Pancreas (tissue), 10 donors: ENCODE data around the gene AXDND1. TPM values are rescaled to one million over a fixed set of nuclear protein-coding genes. Genes with fewer than 3 reads are reported as not detected.
"Not testable (repeated sequence)": the region's sequence is repeated elsewhere in the genome, so short reads cannot be mapped to it uniquely, and the experiment has no call there.

Experiments used
- ATAC-seq, 4 donors: fragments of 200-7000 bp; cut with Tn5 transposase; one replicate each; pipeline versions ENCODE4 v1.8.0 to v1.9.1; 2020; ENCODE audit warnings: mild to moderate bottlenecking in 4 of 4, moderate library complexity in 4 of 4
- DNase-seq, 6 donors: peaks; one replicate each; pipeline ENCODE4 v3.0.0-alpha.2; 2020
- FAIRE-seq: peaks from 2 replicates; lab custom pipeline; 2012; peaks lifted over from hg19 to GRCh38; lab: Jason Lieb, UNC
- H3K27ac ChIP-seq, 4 donors: fragments of 200-600 bp; sonication (generic); 1 replicate in 3 of 4; 2 replicates in 1 of 4; pipeline versions ENCODE4 v1.5.0 to v1.8.0; 2020
- H3K27me3 ChIP-seq, 4 donors: fragments of 200-600 bp; one replicate each; pipeline ENCODE4 v1.8.0; 2021
- H3K36me3 ChIP-seq, 3 donors: fragments of 200-600 bp; sonication (generic) in 1 of 3; one replicate each; pipeline versions ENCODE4 v1.5.0 to v1.8.0; 2020 to 2021
- H3K4me1 ChIP-seq, 3 donors: fragments of 200-600 bp; one replicate each; pipeline ENCODE4 v1.8.0; 2021
- H3K4me3 ChIP-seq, 4 donors: fragments of 200-600 bp; sonication (generic) in 2 of 4; one replicate each; pipeline versions ENCODE4 v1.5.0 to v1.8.0; 2020 to 2021
- H3K9me3 ChIP-seq, 4 donors: fragments of 200-600 bp; one replicate each; pipeline ENCODE4 v1.8.0; 2021
- WGBS, 2 donors: extraction: QIAGEN DNeasy Blood & Tissue Kit; methylation state at CpG; one replicate each; pipeline ENCODE4 v1.1.7; 2013; 5-methylcytosine and 5-hydroxymethylcytosine counted together
- intact Hi-C, 3 donors: fragments of 100-400 bp; cut with DNase I; formaldehyde crosslinking; loops; one replicate each; pipeline versions ENCODE4 v1.11.1 to v1.14.2; 2022
- polyA plus RNA-seq, 2 donors: library from polyadenylated mRNA; stranded (reverse); fragments of 200-250 nt; gene quantifications; one replicate each; pipeline ENCODE4 v1.2.3, GENCODE V29; 2013
- total RNA-seq, 6 donors: library from RNA; stranded (reverse); fragmentation: NEBNext Ultra II Directional in 4 of 6; extraction: Animal tissue kit (Norgen Biotek cat#: 25700) in 4 of 6; gene quantifications; one replicate each; pipeline versions ENCODE4 v1.2.1 to v1.2.4, GENCODE V29; 2021 to 2023
- TF ChIP-seq, protein P1 (sequence below), 4 donors: fragments of 200-600 bp; sonication (generic) in 3 of 4; IDR thresholded peaks; one replicate each; pipeline versions ENCODE4 v1.5.0 to v1.8.0; 2021; ENCODE audit warnings: antibody characterized with exemption in 4 of 4
- donor health status: healthy with polysubstance abuse.
- donor health status: DM: no; HTN: no; CAD: no; lungs with moderate emphysema.
- donor health status: DM: no; HTN: no; CAD: no.
- donor health status: control.
- donor health status: control.
- donor health status: Bipolar disorder and iron deficiency.
- donor health status: DM: yes; HTN: yes; CAD: no.
- donor health status: DM: no; HTN: no; CAD: no.
- donor health status: DM: no; HTN: no; CAD: no.
- donor health status: DM: yes; HTN: yes; CAD: no.

Gene AXDND1
- total and polyA plus RNA-seq, 8 donors: 0.09 to 0.45 (median 0.34) TPM; not detected in 2

DNA sequence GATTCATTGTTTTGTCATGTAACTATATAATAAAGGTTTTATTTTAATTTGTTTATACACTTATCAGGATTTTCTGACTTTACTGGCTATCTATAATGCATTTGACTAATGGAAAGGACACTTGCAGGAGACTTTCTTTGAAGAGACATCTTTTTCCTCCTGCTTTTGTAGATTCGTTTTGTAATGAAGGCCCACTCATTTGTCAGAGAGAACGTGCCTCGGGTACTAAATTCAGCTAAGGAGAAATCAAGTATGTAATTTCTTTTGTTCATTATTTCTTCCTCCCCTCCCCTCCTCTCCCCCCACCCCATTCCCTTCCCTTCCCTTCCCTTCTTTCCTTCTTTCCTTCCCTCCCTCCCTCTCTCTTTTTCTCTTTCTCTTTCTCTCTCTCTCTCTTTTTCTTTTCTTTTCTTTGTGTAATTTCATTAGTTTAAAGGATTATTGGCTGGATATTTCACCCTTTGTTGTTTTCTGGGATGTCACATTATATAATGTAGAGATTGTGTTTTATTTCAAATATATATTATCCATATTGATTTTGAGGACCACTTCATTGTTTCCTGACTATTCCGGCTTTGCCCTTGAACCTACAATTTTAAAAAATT is 23.7 kb upstream of the AXDND1 start:
- no peak overlapping the region for H3K4me3 ChIP-seq
- intact Hi-C loops: no loop called here
- peaks cover 0 to 25% (median 0%) of the 10 kb centered on the region in 3 donors for H3K36me3 ChIP-seq
- FAIRE-seq (no peak), DNase-seq (no peak), ATAC-seq (no peak)
- peaks cover 0 to 6% (median 6%) of the 10 kb centered on the region in 3 donors for H3K4me1 ChIP-seq
- H3K9me3 ChIP-seq: no peaks in the 10 kb centered on the region
- no peak overlapping the region for H3K27ac ChIP-seq
- WGBS, 2 donors: 70 to 81% methylated on average over 4 of the region's 4 CpGs
- no peaks in the 10 kb centered on the region for H3K27me3 ChIP-seq
- TF ChIP-seq, protein P1, sequence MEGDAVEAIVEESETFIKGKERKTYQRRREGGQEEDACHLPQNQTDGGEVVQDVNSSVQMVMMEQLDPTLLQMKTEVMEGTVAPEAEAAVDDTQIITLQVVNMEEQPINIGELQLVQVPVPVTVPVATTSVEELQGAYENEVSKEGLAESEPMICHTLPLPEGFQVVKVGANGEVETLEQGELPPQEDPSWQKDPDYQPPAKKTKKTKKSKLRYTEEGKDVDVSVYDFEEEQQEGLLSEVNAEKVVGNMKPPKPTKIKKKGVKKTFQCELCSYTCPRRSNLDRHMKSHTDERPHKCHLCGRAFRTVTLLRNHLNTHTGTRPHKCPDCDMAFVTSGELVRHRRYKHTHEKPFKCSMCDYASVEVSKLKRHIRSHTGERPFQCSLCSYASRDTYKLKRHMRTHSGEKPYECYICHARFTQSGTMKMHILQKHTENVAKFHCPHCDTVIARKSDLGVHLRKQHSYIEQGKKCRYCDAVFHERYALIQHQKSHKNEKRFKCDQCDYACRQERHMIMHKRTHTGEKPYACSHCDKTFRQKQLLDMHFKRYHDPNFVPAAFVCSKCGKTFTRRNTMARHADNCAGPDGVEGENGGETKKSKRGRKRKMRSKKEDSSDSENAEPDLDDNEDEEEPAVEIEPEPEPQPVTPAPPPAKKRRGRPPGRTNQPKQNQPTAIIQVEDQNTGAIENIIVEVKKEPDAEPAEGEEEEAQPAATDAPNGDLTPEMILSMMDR (IDR thresholded peaks at IDR 0.05): no peak

DNA sequence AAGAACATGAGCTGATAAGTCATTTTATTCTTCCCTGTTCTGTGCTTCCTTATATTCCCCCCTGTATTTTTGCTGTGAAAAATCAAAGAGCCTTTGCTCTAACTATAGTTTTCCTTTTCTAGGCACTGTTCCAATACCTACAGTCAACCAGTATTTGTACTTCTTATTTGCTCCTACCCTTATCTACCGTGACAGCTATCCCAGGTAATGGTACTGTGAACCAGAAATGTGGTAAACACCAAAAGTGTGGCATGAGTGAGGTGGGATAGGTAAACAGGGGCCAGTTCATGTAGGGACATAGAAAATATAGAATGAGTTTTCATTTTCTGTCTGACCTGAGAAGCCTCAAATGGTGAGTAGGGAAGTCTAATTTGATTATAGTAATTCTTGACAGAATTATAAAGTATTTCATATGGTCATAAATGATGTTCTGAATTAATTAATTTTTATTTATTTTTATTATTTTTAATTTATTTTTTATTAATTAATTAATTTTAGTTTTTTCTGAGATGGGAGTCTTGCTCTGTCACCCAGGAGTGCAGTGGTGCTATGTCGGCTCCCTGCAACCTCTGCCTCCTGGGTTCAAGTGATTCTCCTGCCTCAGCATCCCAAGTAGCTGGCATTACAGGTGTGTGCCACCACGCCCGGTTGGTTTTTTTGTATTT is 22.9 kb upstream of the AXDND1 start:
- H3K36me3 ChIP-seq: peaks cover 0 to 25% (median 0%) of the 10 kb centered on the region in 3 donors
- no peak for DNase-seq

DNA sequence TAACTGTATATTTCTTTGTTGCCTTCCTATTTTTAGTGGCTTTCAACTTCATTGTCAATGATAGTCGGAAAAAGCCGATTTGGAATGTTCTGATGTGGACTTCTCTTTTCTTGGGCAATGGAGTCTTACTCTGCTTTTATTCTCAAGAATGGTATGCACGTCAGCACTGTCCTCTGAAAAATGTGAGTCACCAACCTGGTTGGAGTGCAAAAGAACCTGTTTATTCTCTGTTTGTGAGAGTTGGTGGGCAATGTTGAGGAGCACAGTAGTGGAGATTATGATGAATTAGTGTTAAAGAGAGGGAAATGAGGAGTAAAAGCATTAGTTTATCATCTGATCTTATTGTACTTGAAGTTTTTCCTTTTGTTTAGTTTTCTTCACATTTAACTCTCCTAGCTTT is 14.5 kb upstream of the AXDND1 start:
- no peaks in the 10 kb centered on the region for H3K27me3 ChIP-seq
- FAIRE-seq (no peak), ATAC-seq (no peak), DNase-seq (no peak)
- H3K9me3 ChIP-seq: no peaks in the 10 kb centered on the region
- H3K4me1 ChIP-seq: no peaks in the 10 kb centered on the region
- TF ChIP-seq, protein P1 (IDR thresholded peaks at IDR 0.05): no peak
- H3K27ac ChIP-seq: no peak overlapping the region
- peaks cover 3 to 29% (median 8%) of the 10 kb centered on the region in 3 donors for H3K36me3 ChIP-seq
- WGBS, 2 donors: 85% methylated on average over 3 of the region's 3 CpGs
- no peak overlapping the region for H3K4me3 ChIP-seq
- intact Hi-C loops: no loop called here

More for the DNA sequence above, 22.9 kb upstream of the AXDND1 start:
- Histone ChIP-seq H3K4me3 (no peak overlapping the region), H3K27ac (no peak overlapping the region), H3K4me1 (peaks cover 0 to 6% (median 6%) of the 10 kb centered on the region in 3 donors), H3K27me3 (no peaks in the 10 kb centered on the region), H3K9me3 (no peaks in the 10 kb centered on the region)
- WGBS, 2 donors: 65 to 77% methylated on average over 4 of the region's 4 CpGs
- intact Hi-C loops: no loop called here
- no peak for FAIRE-seq
- TF ChIP-seq, protein P1 (IDR thresholded peaks at IDR 0.05): no peak
- peak; percentile 60 to 94 (median 77) for ATAC-seq

DNA sequence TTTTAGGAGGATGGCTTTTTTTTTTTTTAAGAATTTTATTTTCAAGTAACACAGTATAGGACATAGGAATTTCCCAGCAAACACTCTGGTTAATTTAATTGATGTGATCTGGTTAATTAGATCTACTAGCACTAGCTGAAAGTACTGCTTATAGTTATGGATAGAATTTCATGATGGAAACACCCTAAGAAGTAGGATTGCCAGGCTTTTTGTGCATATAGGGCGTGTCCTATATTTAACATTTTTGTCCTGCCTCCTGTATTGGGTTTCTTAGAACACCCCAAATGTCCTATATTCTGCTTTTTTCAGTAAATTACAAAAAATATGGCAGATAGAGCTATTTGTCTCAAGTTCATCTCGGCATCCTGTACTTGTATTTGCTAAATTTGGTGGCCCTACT is 13.5 kb upstream of the AXDND1 start:
- 89 to 98% methylated on average over 2 of the region's 2 CpGs for WGBS, 2 donors
- Histone ChIP-seq H3K9me3 (no peaks in the 10 kb centered on the region), H3K4me1 (no peaks in the 10 kb centered on the region), H3K27me3 (no peaks in the 10 kb centered on the region), H3K27ac (no peak overlapping the region), H3K36me3 (peaks cover 3 to 26% (median 8%) of the 10 kb centered on the region in 3 donors), H3K4me3 (no peak overlapping the region)
- ATAC-seq (no peak), DNase-seq (no peak), FAIRE-seq (no peak)
- intact Hi-C loops: no loop called here
- TF ChIP-seq, protein P1 (IDR thresholded peaks at IDR 0.05): no peak

DNA sequence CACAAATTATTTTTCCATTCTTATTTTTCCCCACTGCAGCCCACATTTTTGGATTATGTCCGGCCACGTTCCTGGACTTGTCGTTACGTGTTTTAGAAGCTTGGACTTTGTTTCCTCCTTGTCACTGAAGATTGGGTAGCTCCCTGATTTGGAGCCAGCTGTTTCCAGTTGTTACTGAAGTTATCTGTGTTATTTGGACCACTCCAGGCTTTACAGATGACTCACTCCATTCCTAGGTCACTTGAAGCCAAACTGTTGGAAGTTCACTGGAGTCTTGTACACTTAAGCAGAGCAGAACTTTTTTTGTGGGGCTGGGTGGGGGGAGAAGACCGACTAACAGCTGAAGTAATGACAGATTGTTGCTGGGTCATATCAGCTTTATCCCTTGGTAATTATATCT is 12.2 kb upstream of the AXDND1 start:
- Histone ChIP-seq H3K4me3 (no peak overlapping the region), H3K9me3 (no peaks in the 10 kb centered on the region), H3K36me3 (peaks cover 3 to 26% (median 8%) of the 10 kb centered on the region in 3 donors), H3K27ac (no peak overlapping the region), H3K4me1 (no peaks in the 10 kb centered on the region), H3K27me3 (no peaks in the 10 kb centered on the region)
- FAIRE-seq: no peak
- ATAC-seq: peak in 3 of 4 donors; percentile 47 to 57 (median 53)
- DNase-seq: peak in 1 of 6 donors; percentile 18
- TF ChIP-seq, protein P1 (IDR thresholded peaks at IDR 0.05): no peak
- WGBS, 2 donors: 78 to 86% methylated on average over 5 of the region's 5 CpGs
- intact Hi-C loops: no loop called here

DNA sequence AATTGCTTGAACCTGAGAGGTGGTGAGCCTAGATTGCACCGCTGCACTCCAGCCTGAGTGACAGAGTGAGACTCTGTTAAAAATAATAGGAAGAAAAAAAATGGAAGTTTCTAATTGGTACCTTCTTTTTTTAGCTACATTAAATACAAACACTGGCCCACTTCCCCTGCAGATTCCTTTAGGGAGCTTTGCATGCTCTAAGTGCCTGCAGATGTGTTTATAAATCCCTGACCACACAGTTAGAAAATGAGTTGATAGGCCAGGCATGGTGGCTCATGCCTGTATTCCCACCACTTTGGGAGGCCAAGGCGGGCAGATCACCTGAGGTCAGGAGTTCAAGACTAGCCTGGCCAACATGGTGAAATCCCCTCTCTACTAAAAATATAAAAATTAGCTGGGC is 4.1 kb upstream of the AXDND1 start:
- 84 to 92% methylated on average over 2 of the region's 2 CpGs for WGBS, 2 donors
- FAIRE-seq, H3K36me3 ChIP-seq, H3K27me3 ChIP-seq, H3K4me1 ChIP-seq, ATAC-seq, H3K27ac ChIP-seq, H3K9me3 ChIP-seq, DNase-seq, H3K4me3 ChIP-seq: not testable (repeated sequence)
- intact Hi-C loops: loop anchor here in 1 of 3 donors (10.0 kb wide), 1 partner anchor 67 kb away; the partner anchor contains the start of gene SOAT1
